Measurements from ENCODE around the gene PRKAR1B. TPM values are rescaled to one million over a fixed set of nuclear protein-coding genes. Genes with fewer than 3 reads are reported as not detected.

The PRKAR1B gene
- polyA plus RNA-seq, 1 of the 3 experiments (the other 2 are of a cell fraction): 63.7 TPM

- no peak overlapping the region for H3K4me3 ChIP-seq (ENCODE audit: low read depth in 2 of 2, low read length in 1 of 2)
- no peaks in the 10 kb centered on the region for H3K36me3 ChIP-seq (replicated peaks in 1 of 2; ENCODE audit: control insufficient read depth in 1 of 2, insufficient read depth in 2 of 2, low read length in 1 of 2)
- no peak overlapping the region for H2AFZ ChIP-seq (ENCODE audit: low read depth)
- H3K27ac ChIP-seq (ENCODE audit: low read depth in 2 of 2, low read length in 1 of 2): no peak overlapping the region
- H3K9me2 ChIP-seq: no peaks in the 10 kb centered on the region
- ChIA-PET POLR2A (no interaction called here), CTCF (interaction anchor here (0.8 to 1.0 kb wide), 3 partner anchors 8 to 20 kb away, joined by 3 to 4 read pairs (median 3); no protein-coding TSS in a partner anchor)
- H3F3A ChIP-seq (replicated peaks; ENCODE audit: insufficient read depth): no peaks in the 10 kb centered on the region
- H4K20me1 ChIP-seq (ENCODE audit: insufficient read depth): no peaks in the 10 kb centered on the region
- 93% methylated on average over 11 of the region's 11 CpGs for WGBS (ENCODE audit: low lambda C conversion rate)
- H3K79me2 ChIP-seq (ENCODE audit: insufficient read depth): no peaks in the 10 kb centered on the region
- TF ChIP-seq JUND (IDR thresholded peaks at IDR 0.05): no peak
- TF ChIP-seq TAF1 (IDR thresholded peaks at IDR 0.05; ENCODE audit: borderline replicate concordance, low read depth, low read length): no peak
- no peak overlapping the region for H3K4me2 ChIP-seq
- no peaks in the 10 kb centered on the region for H3K27me3 ChIP-seq (ENCODE audit: insufficient read depth)
- H3K4me1 ChIP-seq (ENCODE audit: control insufficient read depth in 1 of 2, insufficient read depth in 2 of 2, low read depth in 1 of 2, low read length in 1 of 2): no peaks in the 10 kb centered on the region
- no peak overlapping the region for H3K9ac ChIP-seq
- H3K9me3 ChIP-seq: no peaks in the 10 kb centered on the region
- no peak for DNase-seq
Measured at GRCh38 chr7:646487-646886, 80.6 kb downstream of the PRKAR1B start.

GRCh38 chr7:645606-646005 is 81.5 kb downstream of the PRKAR1B start:
- ChIA-PET POLR2A (no interaction called here), CTCF (interaction anchor here (1.4 kb wide), 1 partner anchor 12 kb away, joined by 3 read pairs; no protein-coding TSS in a partner anchor)
- H4K20me1 ChIP-seq (ENCODE audit: insufficient read depth): no peaks in the 10 kb centered on the region
- DNase-seq: no peak
- 87% methylated on average over 10 of the region's 13 CpGs for whole genome bisulfite sequencing (ENCODE audit: low lambda C conversion rate)
- no peaks in the 10 kb centered on the region for H3F3A ChIP-seq (replicated peaks; ENCODE audit: insufficient read depth)
- no peaks in the 10 kb centered on the region for H3K4me1 ChIP-seq (ENCODE audit: control insufficient read depth in 1 of 2, insufficient read depth in 2 of 2, low read depth in 1 of 2, low read length in 1 of 2)
- H3K4me2 ChIP-seq: no peak overlapping the region
- no peaks in the 10 kb centered on the region for H3K9me3 ChIP-seq
- H3K79me2 ChIP-seq (ENCODE audit: insufficient read depth): no peaks in the 10 kb centered on the region
- no peak overlapping the region for H3K4me3 ChIP-seq (ENCODE audit: low read depth in 2 of 2, low read length in 1 of 2)
- no peak overlapping the region for H3K9ac ChIP-seq
- no peaks in the 10 kb centered on the region for H3K9me2 ChIP-seq
- H2AFZ ChIP-seq (ENCODE audit: low read depth): no peak overlapping the region
- no peaks in the 10 kb centered on the region for H3K27me3 ChIP-seq (ENCODE audit: insufficient read depth)
- TF ChIP-seq RAD21 (IDR thresholded peaks at IDR 0.05; ENCODE audit: low read length) (no peak), MAX (IDR thresholded peaks at IDR 0.05; ENCODE audit: low read depth) (no peak), FOXM1 (IDR thresholded peaks at IDR 0.05; ENCODE audit: low read depth) (no peak), TEAD4 (IDR thresholded peaks at IDR 0.05; ENCODE audit: borderline replicate concordance, insufficient read depth) (no peak), GATA2 (CRISPR knock-in tag; IDR thresholded peaks at IDR 0.05) (no peak), NRF1 (IDR thresholded peaks at IDR 0.05; ENCODE audit: low read depth, low read length) (no peak), EP300 (IDR thresholded peaks at IDR 0.05; ENCODE audit: borderline replicate concordance in 1 of 2, low read depth in 1 of 2, low read length in 1 of 2) (no peak), FOXJ3 (CRISPR knock-in tag; IDR thresholded peaks at IDR 0.05) (no peak), IRF3 (IDR thresholded peaks at IDR 0.05; ENCODE audit: low read depth, low read length) (no peak)
- no peak overlapping the region for H3K27ac ChIP-seq (ENCODE audit: low read depth in 2 of 2, low read length in 1 of 2)
- H3K36me3 ChIP-seq (replicated peaks in 1 of 2; ENCODE audit: control insufficient read depth in 1 of 2, insufficient read depth in 2 of 2, low read length in 1 of 2): no peaks in the 10 kb centered on the region
